NOMO-1 treated with dmso at 0.1 percent for 144 hours (cell line): Measurements from ENCODE around the gene CEACAM16.

Experiments
- DNase-seq: peaks from one replicate; lab custom pipeline; 2025; ENCODE audit not compliant: unreplicated experiment; lab: John Stamatoyannopoulos, UW

Gene CEACAM16

GRCh38 chr19:44745887-44746600 is 47.1 kb downstream of the CEACAM16 start:
- no peak for DNase-seq

- DNase-seq: no peak
These were observed 47.6 kb downstream of the CEACAM16 start for GRCh38 chr19:44746616-44746945.

- peak; percentile 75 for DNase-seq
These were observed 48.2 kb downstream of the CEACAM16 start for GRCh38 chr19:44746946-44747738.

GRCh38 chr19:44747739-44748425 is 48.9 kb downstream of the CEACAM16 start:
- peak; percentile 40 for DNase-seq

GRCh38 chr19:44748426-44749254 is 49.7 kb downstream of the CEACAM16 start, which contains the start of gene BCL3:
TSS of gene BCL3 (plus strand) at chr19:44748708. CDS start at chr19:44748791, 83 bp downstream.
- peak; percentile 46 for DNase-seq

- no peak for DNase-seq
These were observed 50.3 kb downstream of the CEACAM16 start for GRCh38 chr19:44749292-44749691.

- no peak for DNase-seq
These were observed 51.0 kb downstream of the CEACAM16 start for GRCh38 chr19:44749994-44750393.

GRCh38 chr19:44752123-44752815 is 53.3 kb downstream of the CEACAM16 start:
- no peak for DNase-seq

- peak; percentile 99 for DNase-seq
These were observed 54.1 kb downstream of the CEACAM16 start for GRCh38 chr19:44752816-44753625.

GRCh38 chr19:44753626-44753931 is 54.6 kb downstream of the CEACAM16 start:
- DNase-seq: no peak

- DNase-seq: peak; percentile 28
These were observed 55.2 kb downstream of the CEACAM16 start for GRCh38 chr19:44753932-44754749.

- no peak for DNase-seq
These were observed 55.8 kb downstream of the CEACAM16 start for GRCh38 chr19:44754750-44755080.

GRCh38 chr19:44755219-44755618 is 56.3 kb downstream of the CEACAM16 start:
- DNase-seq: no peak

GRCh38 chr19:44756089-44756562 is 57.2 kb downstream of the CEACAM16 start:
- DNase-seq: no peak

- DNase-seq: no peak
These were observed 58.2 kb downstream of the CEACAM16 start for GRCh38 chr19:44757057-44757734.

- DNase-seq: no peak
These were observed 59.0 kb downstream of the CEACAM16 start for GRCh38 chr19:44757735-44758505.

GRCh38 chr19:44758596-44758995 is 59.6 kb downstream of the CEACAM16 start:
- DNase-seq: no peak
